CD8-positive, alpha-beta memory T cell (primary cell): ENCODE results near the gene WDR76. TPM values are rescaled to one million over a fixed set of nuclear protein-coding genes. Genes with fewer than 3 reads are reported as not detected.

Source experiments
- CTCF ChIA-PET: fragments of 350-600 bp; sonication (Branson Sonifier 250); formaldehyde crosslinking; loops from one replicate; lab custom pipeline; 2021; ENCODE audit warnings: antibody characterized with exemption; lab: Charles Lee
- POLR2A ChIA-PET: fragments of 350-600 bp; sonication (Branson Sonifier 250); formaldehyde crosslinking; loops from one replicate; lab custom pipeline; 2021; ENCODE audit warnings: antibody characterized with exemption; lab: Charles Lee
- DNase-seq, 5 donors: peaks; one replicate each; pipeline versions ENCODE4 v3.0.0 to v3.0.0-alpha.2; 2020 to 2022; ENCODE audit warnings: mixed read lengths in 1 of 5
- H3K27ac ChIP-seq: one replicate; pipeline ENCODE4 v1.7.0; 2013; ENCODE audit warnings: low read depth, mild to moderate bottlenecking, low read length, moderate library complexity
- H3K27me3 ChIP-seq: 2 replicates; pipeline ENCODE4 v1.7.0; 2013; ENCODE audit warnings: low read length, mild to moderate bottlenecking; ENCODE audit not compliant: insufficient read depth, poor library complexity, severe bottlenecking
- H3K36me3 ChIP-seq: 2 replicates; pipeline ENCODE4 v1.7.0; 2013; ENCODE audit warnings: mild to moderate bottlenecking, low read length, moderate library complexity; ENCODE audit not compliant: insufficient read depth
- H3K4me1 ChIP-seq: 2 replicates; pipeline ENCODE4 v1.7.0; 2013; ENCODE audit warnings: mild to moderate bottlenecking, low read length, moderate library complexity; ENCODE audit not compliant: insufficient read depth
- H3K4me3 ChIP-seq: 2 replicates; pipeline ENCODE4 v1.7.0; 2013; ENCODE audit warnings: mild to moderate bottlenecking, low read length
- H3K9me3 ChIP-seq: 2 replicates; pipeline ENCODE4 v1.7.0; 2013; ENCODE audit warnings: mild to moderate bottlenecking, low read length
- H3K27ac Mint-ChIP-seq, 8 donors: one replicate each; pipeline ENCODE4 v1.8.0; 2020 to 2021; ENCODE audit warnings: mixed read lengths in 8 of 8, mild to moderate bottlenecking in 6 of 8, inconsistent platforms in 3 of 8, moderate library complexity in 3 of 8
- H3K27me3 Mint-ChIP-seq, 2 donors: one replicate each; pipeline ENCODE4 v1.8.0; 2020 to 2021; ENCODE audit warnings: mixed read lengths in 2 of 2, mild to moderate bottlenecking in 1 of 2, moderate library complexity in 1 of 2
- H3K36me3 Mint-ChIP-seq, 3 donors: one replicate each; pipeline ENCODE4 v1.8.0; 2020 to 2021; ENCODE audit warnings: mixed read lengths in 3 of 3, inconsistent platforms in 1 of 3, mild to moderate bottlenecking in 1 of 3
- H3K4me1 Mint-ChIP-seq, 3 donors: one replicate each; pipeline ENCODE4 v1.8.0; 2020 to 2021; ENCODE audit warnings: mixed read lengths in 3 of 3, inconsistent platforms in 1 of 3, mild to moderate bottlenecking in 1 of 3
- H3K4me3 Mint-ChIP-seq, 7 donors: one replicate each; pipeline ENCODE4 v1.8.0; 2020 to 2021; ENCODE audit warnings: mixed read lengths in 7 of 7, mild to moderate bottlenecking in 6 of 7, moderate library complexity in 4 of 7, inconsistent platforms in 2 of 7
- H3K9me3 Mint-ChIP-seq, 5 donors: one replicate each; pipeline ENCODE4 v1.8.0; 2020 to 2022; ENCODE audit warnings: mixed read lengths in 5 of 5, mild to moderate bottlenecking in 3 of 5, moderate library complexity in 2 of 5, inconsistent platforms in 1 of 5
- polyA plus RNA-seq: library from polyadenylated mRNA; unstranded; fragments of 300-500 nt; fragmentation: Illumina TruSeq; gene quantifications from one replicate; pipeline ENCODE4 v1.2.3, GENCODE V29; 2021
- total RNA-seq, 2 experiments: library from RNA; stranded (reverse); gene quantifications; one replicate each; pipeline ENCODE4 v1.2.3, GENCODE V29; 2021

Gene WDR76
- total and polyA plus RNA-seq, 3 experiments from 2014 or later, result 7.5 to 75.6 (median 71.4) TPM

GRCh38 chr15:43793647-43794046, 33.2 kb upstream of the WDR76 start:
- H3K4me1 ChIP-seq, result peaks cover 33% of the 10 kb centered on the region
- H3K9me3 Mint-ChIP-seq, result no peaks in the 10 kb centered on the region
- ChIA-PET CTCF (interaction anchor here (1.0 to 2.9 kb wide), 4 partner anchors 7 to 31 kb away, joined by 3 to 8 read pairs (median 5); partner anchors contain the start of genes ELL3, HYPK, MFAP1 and SERINC4), POLR2A (interaction anchor here (0.5 to 4.6 kb wide), 3 partner anchors 12 to 31 kb away, joined by 4 to 24 read pairs (median 9); partner anchors contain the start of genes ELL3 and MFAP1)
- H3K36me3 Mint-ChIP-seq, result peaks cover 4 to 65% (median 11%) of the 10 kb centered on the region in 3 donors
- H3K36me3 ChIP-seq, result peaks cover 32% of the 10 kb centered on the region
- no peaks in the 10 kb centered on the region for H3K27me3 ChIP-seq
- peaks cover 45 to 65% (median 52%) of the 10 kb centered on the region in 3 donors for H3K4me1 Mint-ChIP-seq
- no peaks in the 10 kb centered on the region for H3K9me3 ChIP-seq
- peak overlapping the region; percentile 97 for H3K4me3 ChIP-seq
- H3K4me3 Mint-ChIP-seq, result peak overlapping the region; percentile 95 to 98 (median 97)
- H3K27ac ChIP-seq, result no peak overlapping the region
- DNase-seq, result no peak
- H3K27ac Mint-ChIP-seq, result peak overlapping the region; percentile 96 to 100 (median 98)
- H3K27me3 Mint-ChIP-seq, result no peaks in the 10 kb centered on the region

GRCh38 chr15:43794269-43795037, 32.3 kb upstream of the WDR76 start:
- no peak for DNase-seq
- H3K4me3 Mint-ChIP-seq, result peak overlapping the region; percentile 95 to 98 (median 97)
- ChIA-PET POLR2A (no interaction called here), CTCF (interaction anchor here (2.4 kb wide), 1 partner anchor 18 kb away, joined by 6 read pairs; the partner anchor contains the start of gene ELL3)
- Histone ChIP-seq H3K4me3 (no peak overlapping the region), H3K27ac (no peak overlapping the region), H3K9me3 (no peaks in the 10 kb centered on the region), H3K27me3 (no peaks in the 10 kb centered on the region), H3K36me3 (peaks cover 40% of the 10 kb centered on the region), H3K4me1 (peaks cover 34% of the 10 kb centered on the region)
- peaks cover 49 to 73% (median 60%) of the 10 kb centered on the region in 3 donors for H3K4me1 Mint-ChIP-seq
- peak overlapping the region; percentile 65 to 99 (median 88) for H3K27ac Mint-ChIP-seq
- H3K36me3 Mint-ChIP-seq, result peaks cover 4 to 73% (median 11%) of the 10 kb centered on the region in 3 donors
- no peaks in the 10 kb centered on the region for H3K9me3 Mint-ChIP-seq
- no peaks in the 10 kb centered on the region for H3K27me3 Mint-ChIP-seq

GRCh38 chr15:43795197-43795596, 31.6 kb upstream of the WDR76 start:
- H3K36me3 ChIP-seq, result peaks cover 43% of the 10 kb centered on the region
- no peaks in the 10 kb centered on the region for H3K27me3 Mint-ChIP-seq
- H3K4me3 ChIP-seq, result no peak overlapping the region
- DNase-seq, result no peak
- peak overlapping the region in 5 of 7 donors; percentile 43 to 98 (median 96) for H3K4me3 Mint-ChIP-seq
- POLR2A ChIA-PET, result no interaction called here
- no peak overlapping the region for H3K27ac ChIP-seq
- CTCF ChIA-PET, result interaction anchor here (2.4 kb wide), 1 partner anchor 18 kb away, joined by 6 read pairs; the partner anchor contains the start of gene ELL3
- peaks cover 4 to 77% (median 11%) of the 10 kb centered on the region in 3 donors for H3K36me3 Mint-ChIP-seq
- H3K9me3 Mint-ChIP-seq, result no peaks in the 10 kb centered on the region
- H3K9me3 ChIP-seq, result no peaks in the 10 kb centered on the region
- H3K27me3 ChIP-seq, result no peaks in the 10 kb centered on the region
- H3K4me1 ChIP-seq, result peaks cover 41% of the 10 kb centered on the region
- H3K27ac Mint-ChIP-seq, result peak overlapping the region in 7 of 8 donors; percentile 41 to 96 (median 73)
- H3K4me1 Mint-ChIP-seq, result peaks cover 55 to 80% (median 66%) of the 10 kb centered on the region in 3 donors

GRCh38 chr15:43795997-43796396, 30.8 kb upstream of the WDR76 start:
- Mint-ChIP-seq H3K36me3 (peaks cover 4 to 82% (median 16%) of the 10 kb centered on the region in 3 donors), H3K4me1 (peaks cover 61 to 87% (median 74%) of the 10 kb centered on the region in 3 donors), H3K9me3 (no peaks in the 10 kb centered on the region), H3K27me3 (no peaks in the 10 kb centered on the region), H3K4me3 (peak overlapping the region in 2 of 7 donors; percentile 13 to 98), H3K27ac (peak overlapping the region in 7 of 8 donors; percentile 36 to 96 (median 52))
- Histone ChIP-seq H3K27ac (no peak overlapping the region), H3K4me1 (peaks cover 45% of the 10 kb centered on the region), H3K27me3 (no peaks in the 10 kb centered on the region), H3K9me3 (no peaks in the 10 kb centered on the region), H3K4me3 (no peak overlapping the region), H3K36me3 (peaks cover 43% of the 10 kb centered on the region)
- POLR2A ChIA-PET, result no interaction called here
- no peak for DNase-seq
- CTCF ChIA-PET, result interaction anchor here (1.4 to 2.4 kb wide), 2 partner anchors 19 to 29 kb away, joined by 3 to 6 read pairs; partner anchors contain the start of genes ELL3 and MFAP1

- Histone ChIP-seq H3K27me3 (no peaks in the 10 kb centered on the region), H3K27ac (no peak overlapping the region), H3K4me3 (no peak overlapping the region), H3K4me1 (peaks cover 47% of the 10 kb centered on the region), H3K36me3 (peaks cover 43% of the 10 kb centered on the region), H3K9me3 (no peaks in the 10 kb centered on the region)
- ChIA-PET POLR2A (interaction anchor here (0.6 kb wide), 1 partner anchor 14 kb away, joined by 4 read pairs; no protein-coding TSS in a partner anchor), CTCF (interaction anchor here (1.4 to 2.4 kb wide), 3 partner anchors 11 to 28 kb away, joined by 3 to 6 read pairs (median 5); partner anchors contain the start of genes ELL3 and MFAP1)
- peaks cover 4 to 86% (median 16%) of the 10 kb centered on the region in 3 donors for H3K36me3 Mint-ChIP-seq
- no peaks in the 10 kb centered on the region for H3K9me3 Mint-ChIP-seq
- H3K27ac Mint-ChIP-seq, result peak overlapping the region in 6 of 8 donors; percentile 16 to 85 (median 60)
- DNase-seq, result no peak
- no peaks in the 10 kb centered on the region for H3K27me3 Mint-ChIP-seq
- peak overlapping the region in 1 of 7 donors; percentile 29 for H3K4me3 Mint-ChIP-seq
- peaks cover 64 to 90% (median 77%) of the 10 kb centered on the region in 3 donors for H3K4me1 Mint-ChIP-seq
Measured at GRCh38 chr15:43796566-43796965, 30.2 kb upstream of the WDR76 start.

- Mint-ChIP-seq H3K36me3 (peaks cover under 1 to 76% (median 10%) of the 10 kb centered on the region in 3 donors), H3K27ac (peak overlapping the region; percentile 70 to 100 (median 98)), H3K27me3 (no peaks in the 10 kb centered on the region), H3K9me3 (no peaks in the 10 kb centered on the region), H3K4me3 (peak overlapping the region in 6 of 7 donors; percentile 7 to 74 (median 42)), H3K4me1 (peaks cover 48 to 69% (median 62%) of the 10 kb centered on the region in 3 donors)
- no peak overlapping the region for H3K4me3 ChIP-seq
- H3K4me1 ChIP-seq, result peaks cover 31% of the 10 kb centered on the region
- H3K36me3 ChIP-seq, result peaks cover 34% of the 10 kb centered on the region
- H3K27me3 ChIP-seq, result no peaks in the 10 kb centered on the region
- POLR2A ChIA-PET, result interaction anchor here (1.8 kb wide), 1 partner anchor 25 kb away, joined by 16 read pairs; the partner anchor contains the start of gene MFAP1
- CTCF ChIA-PET, result interaction anchor here (1.0 kb wide), 1 partner anchor 22 kb away, joined by 4 read pairs; the partner anchor contains the start of gene ELL3
- no peak for DNase-seq
- H3K9me3 ChIP-seq, result no peaks in the 10 kb centered on the region
- peak overlapping the region; percentile 89 for H3K27ac ChIP-seq
Measured at GRCh38 chr15:43799209-43799944, 27.4 kb upstream of the WDR76 start.

- H3K4me1 Mint-ChIP-seq, result peaks cover 43 to 64% (median 57%) of the 10 kb centered on the region in 3 donors
- no peak for DNase-seq
- Histone ChIP-seq H3K27ac (peak within 1 kb of the TSS; percentile 89), H3K4me3 (peak within 1 kb of the TSS; percentile 88), H3K4me1 (peaks cover 26% of the 10 kb centered on the region), H3K9me3 (no peaks in the 10 kb centered on the region), H3K36me3 (peaks cover 34% of the 10 kb centered on the region), H3K27me3 (no peaks in the 10 kb centered on the region)
- peaks cover 0 to 76% (median 10%) of the 10 kb centered on the region in 3 donors for H3K36me3 Mint-ChIP-seq
- H3K4me3 Mint-ChIP-seq, result peak within 1 kb of the TSS; percentile 94 to 100 (median 97)
- POLR2A ChIA-PET, result interaction anchor here (1.1 to 1.8 kb wide), 4 partner anchors 8 to 429 kb away, joined by 3 to 18 read pairs (median 10); partner anchors contain the start of genes ELL3, MFAP1, SERF2 and TUBGCP4
- H3K27ac Mint-ChIP-seq, result peak within 1 kb of the TSS; percentile 86 to 100 (median 98)
- no peaks in the 10 kb centered on the region for H3K27me3 Mint-ChIP-seq
- CTCF ChIA-PET, result interaction anchor here (0.9 to 2.0 kb wide), 5 partner anchors 8 to 35 kb away, joined by 3 to 8 read pairs (median 4); partner anchors contain the start of genes ELL3, MFAP1 and SERF2
- H3K9me3 Mint-ChIP-seq, result no peaks in the 10 kb centered on the region
Measured at GRCh38 chr15:43799945-43800285, 26.9 kb upstream of the WDR76 start, which contains the start of gene SERINC4. TSS of gene SERINC4 (minus strand) at chr15:43800220. CDS start at chr15:43799986, 234 bp downstream.
